T-helper 17 cell (primary cell): ENCODE data around the gene RGS18. TPM values are rescaled to one million over a fixed set of nuclear protein-coding genes. Genes with fewer than 3 reads are reported as not detected.
"Not testable (repeated sequence)": the region's sequence is repeated elsewhere in the genome, so short reads cannot be mapped to it uniquely, and the experiment has no call there.

ENCODE experiments used
- ATAC-seq: fragments of 150-1000 bp; cut with Tn5 transposase; 2 replicates; pipeline ENCODE4 v1.10.0; 2021; ENCODE audit warnings: mild to moderate bottlenecking, moderate library complexity
- DNase-seq, 3 donors: peaks; one replicate each; pipeline versions ENCODE4 v3.0.0 to v3.0.0-alpha.2; 2020 to 2021
- H3K9me3 ChIP-seq: one replicate; pipeline ENCODE4 v1.7.0; 2013; ENCODE audit warnings: low read length, mild to moderate bottlenecking; ENCODE audit not compliant: control insufficient read depth, poor library complexity, severe bottlenecking
- H3K27ac Mint-ChIP-seq: one replicate; pipeline ENCODE4 v1.8.0; 2022; ENCODE audit warnings: mild to moderate bottlenecking, moderate library complexity, mixed read lengths
- H3K27me3 Mint-ChIP-seq: one replicate; pipeline ENCODE4 v1.8.0; 2022; ENCODE audit warnings: mixed read lengths
- H3K36me3 Mint-ChIP-seq: one replicate; pipeline ENCODE4 v1.8.0; 2022; ENCODE audit warnings: low read depth, mixed read lengths
- H3K4me1 Mint-ChIP-seq: one replicate; pipeline ENCODE4 v1.8.0; 2022; ENCODE audit warnings: mild to moderate bottlenecking, mixed read lengths
- H3K4me3 Mint-ChIP-seq: one replicate; pipeline ENCODE4 v1.8.0; 2022; ENCODE audit warnings: mild to moderate bottlenecking, moderate library complexity, mixed read lengths
- total RNA-seq, 4 donors: library from RNA in 2 of 4; stranded (reverse) in 2 of 4; gene quantifications; one replicate each; pipeline ENCODE4 v1.2.3 and lab custom pipeline; 2022 to 2026

RGS18 gene
- total RNA-seq, 2 donors from 2014 or later = 6.3 to 106 TPM

DNA sequence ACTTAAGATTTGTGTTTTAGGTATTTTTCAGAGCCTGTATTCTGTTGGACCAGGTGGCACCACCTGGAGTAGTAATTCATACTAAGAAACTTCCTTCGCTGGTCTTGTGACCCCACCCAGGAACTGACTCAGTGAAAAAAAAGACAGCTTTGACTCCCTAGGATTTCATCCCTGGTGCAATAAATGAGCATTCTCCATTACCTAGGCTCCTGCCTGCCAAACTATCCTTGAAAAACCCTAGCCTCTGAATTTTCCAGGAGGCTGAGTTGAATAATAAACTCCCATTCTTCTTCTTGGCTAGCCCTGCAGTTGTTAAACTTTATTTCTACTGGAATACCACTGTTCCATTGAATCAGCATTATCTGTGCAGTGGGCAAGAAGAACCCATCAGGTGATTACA is 10.6 kb upstream of the RGS18 start:
- Mint-ChIP-seq H3K36me3 (no peaks in the 10 kb centered on the region), H3K4me1 (no peaks in the 10 kb centered on the region), H3K27ac (no peak overlapping the region), H3K4me3 (no peak overlapping the region), H3K27me3 (no peaks in the 10 kb centered on the region)
- DNase-seq = no peak
- no peak for ATAC-seq
- H3K9me3 ChIP-seq = no peaks in the 10 kb centered on the region

DNA sequence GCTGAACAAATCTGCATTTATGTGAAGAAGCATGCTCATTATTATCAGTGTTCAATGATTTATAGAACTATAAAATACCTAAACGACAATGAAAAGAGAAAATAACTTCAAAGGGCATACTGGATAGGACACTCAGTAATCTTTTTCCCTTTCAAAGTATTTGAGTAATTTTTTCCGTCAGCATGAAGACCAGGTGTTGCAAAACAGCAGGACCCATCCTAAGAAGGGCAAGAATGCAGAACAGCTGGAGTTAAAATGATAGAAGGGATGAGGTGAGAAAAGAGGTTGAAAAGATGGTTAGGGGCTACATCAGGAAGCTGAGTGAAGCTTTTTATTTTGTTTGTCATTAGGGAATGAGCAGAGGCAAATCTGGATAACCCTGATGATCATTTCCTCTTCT is 7.1 kb upstream of the RGS18 start:
- no peaks in the 10 kb centered on the region for H3K9me3 ChIP-seq
- DNase-seq (no peak), ATAC-seq (no peak)
- H3K27me3 Mint-ChIP-seq = no peaks in the 10 kb centered on the region
- H3K4me3 Mint-ChIP-seq = no peak overlapping the region
- H3K4me1 Mint-ChIP-seq = no peaks in the 10 kb centered on the region
- H3K27ac Mint-ChIP-seq = no peak overlapping the region
- no peaks in the 10 kb centered on the region for H3K36me3 Mint-ChIP-seq

DNA sequence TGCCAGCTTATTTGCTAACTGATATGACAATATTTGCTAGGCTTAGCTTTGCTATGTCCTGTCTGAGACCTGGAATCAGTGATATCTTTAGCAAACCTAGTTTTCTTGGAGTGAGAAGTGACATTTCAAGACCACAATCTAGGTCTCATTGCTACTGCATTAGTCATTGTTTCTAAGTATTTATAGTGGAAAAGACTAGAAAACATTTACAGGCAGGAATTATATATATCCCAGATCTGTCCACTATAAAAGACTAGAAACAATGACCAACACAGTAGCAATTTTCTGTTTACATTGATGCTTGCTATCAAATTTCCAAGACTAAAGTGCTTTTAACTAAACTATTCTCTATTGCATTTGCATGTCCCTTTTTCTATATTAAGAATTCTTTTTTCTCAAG is 5.0 kb upstream of the RGS18 start:
- Mint-ChIP-seq H3K27me3 (no peaks in the 10 kb centered on the region), H3K27ac (no peak overlapping the region), H3K4me1 (no peaks in the 10 kb centered on the region), H3K36me3 (no peaks in the 10 kb centered on the region), H3K4me3 (no peak overlapping the region)
- DNase-seq = no peak
- no peaks in the 10 kb centered on the region for H3K9me3 ChIP-seq
- no peak for ATAC-seq

DNA sequence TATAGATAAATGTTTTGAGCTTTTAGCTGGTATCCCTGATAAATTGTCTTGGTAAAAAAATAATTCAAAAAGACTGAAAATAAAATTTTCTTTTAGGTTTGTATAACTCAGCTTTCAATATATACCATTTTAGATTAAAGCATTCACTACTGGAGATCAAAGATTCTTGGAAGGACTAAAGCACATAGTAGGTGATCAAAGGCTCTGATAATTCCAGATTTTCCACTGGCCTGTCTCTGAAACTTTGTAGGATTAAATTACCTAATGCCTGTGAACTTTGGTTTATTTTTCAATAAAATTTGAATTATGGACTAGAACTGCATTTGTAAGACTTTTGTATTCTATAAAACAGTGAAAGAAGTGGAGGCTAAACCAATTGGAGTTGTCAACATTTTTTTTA is 1.2 kb upstream of the RGS18 start:
- H3K4me3 Mint-ChIP-seq = no peak overlapping the region
- no peaks in the 10 kb centered on the region for H3K27me3 Mint-ChIP-seq
- H3K9me3 ChIP-seq = no peaks in the 10 kb centered on the region
- H3K4me1 Mint-ChIP-seq = no peaks in the 10 kb centered on the region
- no peaks in the 10 kb centered on the region for H3K36me3 Mint-ChIP-seq
- H3K27ac Mint-ChIP-seq = no peak overlapping the region
- ATAC-seq = no peak
- DNase-seq = no peak

DNA sequence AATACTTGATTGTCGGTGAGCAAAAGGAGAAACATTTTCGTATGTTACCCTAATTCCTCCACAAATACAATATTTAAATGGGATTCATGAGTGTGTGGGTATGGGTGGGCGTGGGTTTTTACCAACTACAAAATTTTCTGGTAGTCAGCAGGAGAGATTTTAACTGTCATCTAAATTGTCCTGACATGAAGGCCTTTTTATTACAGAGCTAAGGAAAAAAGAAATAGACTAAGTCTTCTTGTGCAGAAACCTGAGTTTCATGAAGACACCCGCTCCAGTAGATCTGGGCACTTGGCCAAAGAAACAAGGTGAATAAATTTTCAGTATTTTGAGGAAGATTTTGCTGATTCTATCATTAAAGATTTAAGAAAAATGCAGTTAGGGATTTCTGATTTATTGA is 752 bp downstream of the RGS18 start:
- Mint-ChIP-seq H3K27ac (no peak overlapping the region), H3K27me3 (no peaks in the 10 kb centered on the region), H3K4me3 (peak overlapping the region; percentile 55), H3K4me1 (no peaks in the 10 kb centered on the region), H3K36me3 (no peaks in the 10 kb centered on the region)
- ATAC-seq (no peak), DNase-seq (no peak)
- no peaks in the 10 kb centered on the region for H3K9me3 ChIP-seq

DNA sequence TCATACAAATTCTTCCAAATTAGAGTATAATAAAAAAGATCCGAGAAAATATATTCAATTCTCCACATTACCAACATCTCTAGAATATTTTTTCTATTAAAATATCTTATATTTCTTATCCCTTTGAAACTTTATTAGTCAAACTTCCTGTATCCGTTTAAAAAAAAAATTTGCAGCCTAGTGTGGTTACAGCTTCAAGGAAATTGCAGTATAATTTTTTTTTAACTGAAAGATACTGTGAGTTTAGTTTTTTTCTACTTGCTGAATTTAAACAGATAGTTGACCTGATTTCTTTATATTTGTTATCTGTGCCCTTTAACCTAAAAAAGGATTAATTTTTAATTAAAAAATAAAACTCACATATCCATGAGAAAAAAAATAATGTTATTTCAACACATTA is 1.5 kb downstream of the RGS18 start:
- H3K36me3 Mint-ChIP-seq = no peaks in the 10 kb centered on the region
- H3K27ac Mint-ChIP-seq = no peak overlapping the region
- ATAC-seq (no peak), DNase-seq (no peak)
- H3K9me3 ChIP-seq = no peaks in the 10 kb centered on the region
- no peaks in the 10 kb centered on the region for H3K4me1 Mint-ChIP-seq
- no peak overlapping the region for H3K4me3 Mint-ChIP-seq
- H3K27me3 Mint-ChIP-seq = no peaks in the 10 kb centered on the region

DNA sequence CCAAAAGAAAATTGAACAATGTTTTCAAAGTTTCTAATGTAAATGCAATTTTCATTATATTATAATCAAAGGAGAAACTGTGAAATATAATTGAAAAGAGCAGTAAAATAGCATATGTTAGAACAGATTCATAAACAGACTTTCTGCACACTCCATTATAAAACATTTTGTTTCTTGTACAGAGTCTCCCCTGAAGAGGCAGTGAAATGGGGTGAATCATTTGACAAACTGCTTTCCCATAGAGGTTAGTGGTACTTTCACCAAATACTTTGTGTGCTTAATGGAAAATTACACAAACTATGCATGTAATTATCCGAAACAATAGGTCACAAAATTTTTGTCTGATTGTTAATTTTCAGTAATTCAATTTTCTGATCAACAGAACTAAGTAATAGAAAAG is 1.9 kb downstream of the RGS18 start:
- no peak overlapping the region for H3K4me3 Mint-ChIP-seq
- ATAC-seq = no peak
- no peaks in the 10 kb centered on the region for H3K9me3 ChIP-seq
- no peaks in the 10 kb centered on the region for H3K27me3 Mint-ChIP-seq
- no peaks in the 10 kb centered on the region for H3K36me3 Mint-ChIP-seq
- no peaks in the 10 kb centered on the region for H3K4me1 Mint-ChIP-seq
- no peak overlapping the region for H3K27ac Mint-ChIP-seq
- no peak for DNase-seq

DNA sequence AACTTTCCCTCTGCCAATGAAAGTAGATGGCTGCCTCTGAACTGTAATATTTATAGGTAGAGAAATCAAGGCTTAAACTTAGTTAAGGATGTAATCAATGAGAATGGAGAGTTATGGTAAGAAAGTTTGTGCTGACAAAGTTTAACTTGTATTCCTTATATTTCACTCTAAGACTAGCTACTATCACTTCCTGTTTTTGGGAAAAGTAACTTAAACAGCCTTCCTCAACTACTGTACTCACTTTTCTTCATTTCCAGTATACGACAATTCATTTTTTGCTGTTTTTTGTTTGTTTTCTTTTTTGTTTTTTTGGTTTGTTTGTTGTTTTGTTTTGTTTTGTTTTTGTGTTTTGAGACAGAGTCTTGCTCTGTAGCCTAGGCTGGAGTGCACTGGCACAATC is 3.7 kb downstream of the RGS18 start:
- H3K4me3 Mint-ChIP-seq = no peak overlapping the region
- no peaks in the 10 kb centered on the region for H3K9me3 ChIP-seq
- DNase-seq (no peak), ATAC-seq (no peak)
- no peaks in the 10 kb centered on the region for H3K4me1 Mint-ChIP-seq
- H3K36me3 Mint-ChIP-seq = no peaks in the 10 kb centered on the region
- H3K27me3 Mint-ChIP-seq = no peaks in the 10 kb centered on the region
- no peak overlapping the region for H3K27ac Mint-ChIP-seq

DNA sequence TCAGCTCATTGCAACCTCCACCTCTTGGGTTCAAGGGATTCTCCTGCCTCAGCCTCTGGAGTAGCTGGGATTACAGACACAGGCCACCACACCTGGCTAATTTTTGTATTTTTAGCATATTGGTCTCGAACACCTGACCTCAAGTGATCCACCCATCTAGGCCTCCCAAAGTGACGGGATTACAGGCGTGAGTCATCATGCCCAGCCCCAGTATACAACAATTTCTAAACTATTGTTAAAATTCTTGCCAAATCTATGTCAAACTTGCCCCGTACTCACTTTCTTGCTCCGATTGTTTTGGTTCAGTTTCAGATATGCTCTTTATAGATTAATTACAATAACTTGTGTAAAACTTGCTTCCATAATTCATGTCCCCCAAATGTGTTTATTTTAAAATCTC is 4.1 kb downstream of the RGS18 start:
- ATAC-seq = no peak
- Mint-ChIP-seq H3K27ac (no peak overlapping the region), H3K27me3 (no peaks in the 10 kb centered on the region)

DNA sequence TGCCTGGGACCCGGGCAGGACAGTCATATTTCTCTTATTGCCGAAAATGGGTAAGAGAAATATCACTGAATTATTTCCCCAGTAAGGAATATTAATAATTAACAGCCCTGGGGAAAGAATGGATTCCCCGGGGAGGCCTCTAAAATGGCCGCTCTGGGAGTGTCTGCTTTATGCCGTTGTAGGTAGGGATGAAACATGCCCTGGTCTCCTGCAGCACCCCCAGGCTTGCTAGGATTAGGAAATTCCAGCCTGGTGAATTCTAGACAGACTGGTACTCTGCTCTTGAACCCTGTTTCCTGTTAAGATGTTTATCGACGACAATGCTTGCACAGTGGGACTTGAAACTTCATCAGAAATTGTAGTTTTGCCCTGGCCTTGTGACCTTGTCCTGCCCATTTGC is 6.7 kb downstream of the RGS18 start:
- H3K27me3 Mint-ChIP-seq, H3K9me3 ChIP-seq, H3K4me1 Mint-ChIP-seq, DNase-seq, H3K36me3 Mint-ChIP-seq, H3K4me3 Mint-ChIP-seq, ATAC-seq, H3K27ac Mint-ChIP-seq: not testable (repeated sequence)

More for the DNA sequence above, 4.1 kb downstream of the RGS18 start:
- no peaks in the 10 kb centered on the region for H3K9me3 ChIP-seq
- DNase-seq = no peak
- no peaks in the 10 kb centered on the region for H3K36me3 Mint-ChIP-seq
- no peak overlapping the region for H3K4me3 Mint-ChIP-seq
- no peaks in the 10 kb centered on the region for H3K4me1 Mint-ChIP-seq

DNA sequence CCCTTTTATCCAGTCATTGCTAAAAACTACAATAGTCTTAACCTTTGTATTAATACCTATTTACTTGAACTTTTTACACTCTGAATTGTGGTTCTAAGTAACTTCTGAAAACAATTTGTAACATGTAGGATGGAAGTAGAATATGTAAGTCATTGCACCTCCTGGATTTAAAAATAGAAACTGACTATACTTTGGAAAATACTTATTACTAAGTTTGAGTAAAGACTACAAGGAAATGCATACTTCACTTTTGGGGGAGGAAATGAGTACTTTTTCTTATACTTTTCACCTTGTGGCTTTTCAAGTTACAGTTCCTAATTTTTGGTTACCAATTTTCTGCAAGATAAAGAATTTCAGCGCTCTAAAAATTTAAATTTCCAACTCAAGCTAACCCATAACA is 8.7 kb downstream of the RGS18 start:
- H3K9me3 ChIP-seq = no peaks in the 10 kb centered on the region
- H3K4me3 Mint-ChIP-seq = no peak overlapping the region
- no peaks in the 10 kb centered on the region for H3K27me3 Mint-ChIP-seq
- H3K4me1 Mint-ChIP-seq = no peaks in the 10 kb centered on the region
- ATAC-seq (no peak), DNase-seq (no peak)
- H3K36me3 Mint-ChIP-seq = no peaks in the 10 kb centered on the region
- no peak overlapping the region for H3K27ac Mint-ChIP-seq

DNA sequence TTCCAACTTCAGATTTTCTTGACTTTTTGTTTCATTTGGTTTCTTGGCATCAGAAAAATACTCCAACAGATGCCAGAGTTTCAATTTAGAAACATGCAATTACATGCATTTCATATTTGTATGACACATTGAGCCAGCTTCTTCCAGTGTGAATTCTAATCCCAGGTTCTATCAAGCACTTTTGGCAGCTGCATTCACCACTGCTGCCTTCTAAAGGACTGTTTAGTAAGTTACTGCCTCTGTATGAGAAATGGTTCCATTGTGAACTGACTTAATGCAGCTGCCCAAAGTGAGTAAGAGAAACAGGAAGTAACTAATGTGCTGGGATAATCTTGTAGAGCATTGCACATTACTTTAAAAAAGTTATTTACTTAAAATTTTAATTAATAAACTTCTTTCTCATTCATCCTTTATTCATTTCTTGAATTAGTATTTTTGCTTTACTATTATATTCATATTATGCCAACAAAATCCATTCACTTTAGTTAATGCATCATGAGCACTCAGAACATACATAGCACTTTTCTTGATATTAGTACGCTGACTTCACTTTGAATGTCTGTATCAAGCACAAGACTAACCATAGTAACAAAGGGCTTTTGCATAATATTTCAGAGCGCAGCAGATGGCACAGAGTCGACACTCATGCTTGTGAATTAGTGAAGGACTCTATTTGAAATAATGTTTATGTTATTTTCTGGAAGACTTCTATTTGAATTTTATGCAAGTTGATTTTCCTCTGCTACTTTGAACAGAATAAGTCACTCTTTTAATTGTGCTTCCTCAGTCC is 9.8 kb downstream of the RGS18 start:
- DNase-seq = no peak
- Mint-ChIP-seq H3K27ac (no peak overlapping the region), H3K4me1 (no peaks in the 10 kb centered on the region), H3K4me3 (no peak overlapping the region), H3K27me3 (no peaks in the 10 kb centered on the region), H3K36me3 (no peaks in the 10 kb centered on the region)
- ATAC-seq = no peak
- no peaks in the 10 kb centered on the region for H3K9me3 ChIP-seq

DNA sequence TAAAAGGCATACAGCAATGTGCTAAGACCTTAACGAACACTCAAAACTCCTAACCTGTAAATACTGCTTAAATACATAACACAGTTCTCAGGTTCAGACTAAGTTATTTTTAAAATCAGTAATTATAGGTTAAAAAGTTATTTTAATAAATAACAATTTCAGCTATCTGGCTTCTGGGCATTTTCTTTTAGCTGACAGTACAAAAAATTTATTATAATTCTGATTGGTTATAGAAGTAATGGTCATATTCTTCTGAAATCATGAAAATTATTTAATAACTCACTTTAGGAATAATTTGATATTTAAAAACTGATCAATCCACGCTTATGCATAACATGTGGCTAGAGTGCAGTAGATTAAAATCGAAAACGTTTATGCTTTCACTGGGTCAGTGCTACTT is 10.7 kb downstream of the RGS18 start:
- DNase-seq (no peak), ATAC-seq (no peak)
- no peaks in the 10 kb centered on the region for H3K36me3 Mint-ChIP-seq
- H3K4me1 Mint-ChIP-seq = no peaks in the 10 kb centered on the region
- no peaks in the 10 kb centered on the region for H3K9me3 ChIP-seq
- H3K4me3 Mint-ChIP-seq = no peak overlapping the region
- no peaks in the 10 kb centered on the region for H3K27me3 Mint-ChIP-seq
- no peak overlapping the region for H3K27ac Mint-ChIP-seq

DNA sequence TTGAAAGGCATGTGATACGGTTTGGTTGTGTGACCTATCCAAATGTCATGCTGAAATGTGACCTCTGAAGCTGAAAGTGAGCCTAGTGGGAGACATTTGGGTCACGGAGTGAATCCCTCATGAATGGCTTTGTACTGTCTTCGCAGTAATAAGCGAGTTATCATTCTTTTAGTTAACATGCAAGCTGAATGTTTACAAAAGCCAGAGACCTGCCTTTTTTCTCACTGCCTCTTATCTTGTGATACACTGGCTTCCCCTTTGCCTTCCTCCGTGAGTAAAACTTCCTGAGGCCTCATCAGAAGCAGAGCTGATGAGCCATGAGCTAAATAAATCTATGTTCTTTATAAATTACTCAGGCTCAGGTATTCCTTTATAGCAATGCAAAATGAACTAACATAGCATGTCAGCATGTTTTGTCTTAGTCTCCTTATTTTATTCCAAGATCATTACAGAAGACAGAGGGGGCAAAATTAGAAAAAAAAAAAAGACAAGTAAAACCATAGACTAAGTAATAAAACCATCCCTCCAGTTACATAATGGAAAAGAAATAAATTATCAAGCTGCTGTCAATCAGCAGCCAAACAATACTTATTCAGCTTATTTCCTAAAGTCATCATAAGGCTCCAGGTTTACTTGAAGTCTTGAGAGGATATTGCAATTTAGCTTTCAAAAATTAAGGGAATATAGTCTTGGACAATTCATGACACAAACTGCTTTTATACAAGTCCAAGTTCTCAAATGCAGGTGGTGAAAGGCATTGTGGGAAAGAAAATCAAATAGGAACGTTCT is 12.1 kb downstream of the RGS18 start:
- Mint-ChIP-seq H3K36me3 (no peaks in the 10 kb centered on the region), H3K27me3 (no peaks in the 10 kb centered on the region), H3K4me1 (no peaks in the 10 kb centered on the region), H3K4me3 (no peak overlapping the region), H3K27ac (no peak overlapping the region)
- H3K9me3 ChIP-seq = no peaks in the 10 kb centered on the region
- ATAC-seq (no peak), DNase-seq (no peak)
